Measurements from ENCODE around the gene RNF10.
A peak's percentile ranks its signal among the peaks of the same experiment; 100 is the strongest.

The RNF10 gene

GRCh38 chr12:120544691-120545090 is 10.5 kb downstream of the RNF10 start:
- H3K4me1 ChIP-seq (ENCODE audit: control insufficient read depth in 1 of 2, insufficient read depth in 2 of 2, low read length in 2 of 2) = peaks cover 6 to 48% of the 10 kb centered on the region in 2 donors

GRCh38 chr12:120546050-120546386 is 11.9 kb downstream of the RNF10 start:
- Histone ChIP-seq H3K4me3 (ENCODE audit: low read depth in 1 of 2, low read length in 2 of 2) (no peak overlapping the region), H3K36me3 (ENCODE audit: control insufficient read depth in 1 of 2, insufficient read depth in 2 of 2, low read length in 2 of 2) (peaks cover 25 to 35% of the 10 kb centered on the region in 2 donors), H3K27ac (ENCODE audit: low read length) (no peak overlapping the region), H3K4me1 (ENCODE audit: control insufficient read depth in 1 of 2, insufficient read depth in 2 of 2, low read length in 2 of 2) (peaks cover 5 to 34% of the 10 kb centered on the region in 2 donors), H3K27me3 (ENCODE audit: low read depth, low read length) (no peaks in the 10 kb centered on the region), H3K9me3 (ENCODE audit: control insufficient read depth in 1 of 2, low read length in 2 of 2) (no peaks in the 10 kb centered on the region)

More at GRCh38 chr12:120544691-120545090, 10.5 kb downstream of the RNF10 start:
- Histone ChIP-seq H3K27ac (ENCODE audit: low read length) (no peak overlapping the region), H3K36me3 (ENCODE audit: control insufficient read depth in 1 of 2, insufficient read depth in 2 of 2, low read length in 2 of 2) (peaks cover 25 to 35% of the 10 kb centered on the region in 2 donors), H3K4me3 (ENCODE audit: low read depth in 1 of 2, low read length in 2 of 2) (no peak overlapping the region), H3K9me3 (ENCODE audit: control insufficient read depth in 1 of 2, low read length in 2 of 2) (no peaks in the 10 kb centered on the region), H3K27me3 (ENCODE audit: low read depth, low read length) (no peaks in the 10 kb centered on the region)

- H3K27me3 ChIP-seq (ENCODE audit: low read depth, low read length) = no peaks in the 10 kb centered on the region
- no peaks in the 10 kb centered on the region for H3K4me1 ChIP-seq (ENCODE audit: control insufficient read depth in 1 of 2, insufficient read depth in 2 of 2, low read length in 2 of 2)
- H3K27ac ChIP-seq (ENCODE audit: low read length) = no peak overlapping the region
- no peak overlapping the region for H3K4me3 ChIP-seq (ENCODE audit: low read depth in 1 of 2, low read length in 2 of 2)
- peaks cover 30 to 49% of the 10 kb centered on the region in 2 donors for H3K36me3 ChIP-seq (ENCODE audit: control insufficient read depth in 1 of 2, insufficient read depth in 2 of 2, low read length in 2 of 2)
- no peaks in the 10 kb centered on the region for H3K9me3 ChIP-seq (ENCODE audit: control insufficient read depth in 1 of 2, low read length in 2 of 2)
Observed at GRCh38 chr12:120554678-120555077, 20.5 kb downstream of the RNF10 start.

GRCh38 chr12:120557589-120557988 is 23.4 kb downstream of the RNF10 start:
- Histone ChIP-seq H3K4me3 (ENCODE audit: low read depth in 1 of 2, low read length in 2 of 2) (no peak overlapping the region), H3K27ac (ENCODE audit: low read length) (no peak overlapping the region), H3K4me1 (ENCODE audit: control insufficient read depth in 1 of 2, insufficient read depth in 2 of 2, low read length in 2 of 2) (no peaks in the 10 kb centered on the region), H3K9me3 (ENCODE audit: control insufficient read depth in 1 of 2, low read length in 2 of 2) (no peaks in the 10 kb centered on the region), H3K27me3 (ENCODE audit: low read depth, low read length) (no peaks in the 10 kb centered on the region), H3K36me3 (ENCODE audit: control insufficient read depth in 1 of 2, insufficient read depth in 2 of 2, low read length in 2 of 2) (peaks cover 48 to 63% of the 10 kb centered on the region in 2 donors)

- Histone ChIP-seq H3K36me3 (ENCODE audit: control insufficient read depth in 1 of 2, insufficient read depth in 2 of 2, low read length in 2 of 2) (peaks cover 64 to 76% of the 10 kb centered on the region in 2 donors), H3K27me3 (ENCODE audit: low read depth, low read length) (no peaks in the 10 kb centered on the region), H3K4me1 (ENCODE audit: control insufficient read depth in 1 of 2, insufficient read depth in 2 of 2, low read length in 2 of 2) (peaks cover 0 to 15% of the 10 kb centered on the region in 2 donors), H3K4me3 (ENCODE audit: low read depth in 1 of 2, low read length in 2 of 2) (no peak overlapping the region), H3K27ac (ENCODE audit: low read length) (no peak overlapping the region), H3K9me3 (ENCODE audit: control insufficient read depth in 1 of 2, low read length in 2 of 2) (no peaks in the 10 kb centered on the region)
Observed at GRCh38 chr12:120562906-120563305, 28.8 kb downstream of the RNF10 start.

- Histone ChIP-seq H3K4me3 (ENCODE audit: low read depth in 1 of 2, low read length in 2 of 2) (no peak overlapping the region), H3K9me3 (ENCODE audit: control insufficient read depth in 1 of 2, low read length in 2 of 2) (no peaks in the 10 kb centered on the region), H3K36me3 (ENCODE audit: control insufficient read depth in 1 of 2, insufficient read depth in 2 of 2, low read length in 2 of 2) (peaks cover 61 to 77% of the 10 kb centered on the region in 2 donors), H3K27ac (ENCODE audit: low read length) (no peak overlapping the region), H3K27me3 (ENCODE audit: low read depth, low read length) (no peaks in the 10 kb centered on the region), H3K4me1 (ENCODE audit: control insufficient read depth in 1 of 2, insufficient read depth in 2 of 2, low read length in 2 of 2) (peaks cover 0 to 15% of the 10 kb centered on the region in 2 donors)
Observed at GRCh38 chr12:120563495-120563894, 29.3 kb downstream of the RNF10 start.

- no peaks in the 10 kb centered on the region for H3K4me1 ChIP-seq (ENCODE audit: control insufficient read depth in 1 of 2, insufficient read depth in 2 of 2, low read length in 2 of 2)
- H3K9me3 ChIP-seq (ENCODE audit: control insufficient read depth in 1 of 2, low read length in 2 of 2) = no peaks in the 10 kb centered on the region
- H3K36me3 ChIP-seq (ENCODE audit: control insufficient read depth in 1 of 2, insufficient read depth in 2 of 2, low read length in 2 of 2) = peaks cover 56 to 92% of the 10 kb centered on the region in 2 donors
- no peak overlapping the region for H3K4me3 ChIP-seq (ENCODE audit: low read depth in 1 of 2, low read length in 2 of 2)
- H3K27ac ChIP-seq (ENCODE audit: low read length) = no peak overlapping the region
- H3K27me3 ChIP-seq (ENCODE audit: low read depth, low read length) = no peaks in the 10 kb centered on the region
Observed at GRCh38 chr12:120571299-120571698, 37.1 kb downstream of the RNF10 start.

- H3K36me3 ChIP-seq (ENCODE audit: control insufficient read depth in 1 of 2, insufficient read depth in 2 of 2, low read length in 2 of 2) = peaks cover 66 to 95% of the 10 kb centered on the region in 2 donors
- H3K27me3 ChIP-seq (ENCODE audit: low read depth, low read length) = no peaks in the 10 kb centered on the region
- H3K4me1 ChIP-seq (ENCODE audit: control insufficient read depth in 1 of 2, insufficient read depth in 2 of 2, low read length in 2 of 2) = no peaks in the 10 kb centered on the region
- H3K9me3 ChIP-seq (ENCODE audit: control insufficient read depth in 1 of 2, low read length in 2 of 2) = no peaks in the 10 kb centered on the region
- H3K27ac ChIP-seq (ENCODE audit: low read length) = no peak overlapping the region
- H3K4me3 ChIP-seq (ENCODE audit: low read depth in 1 of 2, low read length in 2 of 2) = no peak overlapping the region
Observed at GRCh38 chr12:120573560-120573959, 39.4 kb downstream of the RNF10 start.

- Histone ChIP-seq H3K27me3 (ENCODE audit: low read depth, low read length) (no peaks in the 10 kb centered on the region), H3K36me3 (ENCODE audit: control insufficient read depth in 1 of 2, insufficient read depth in 2 of 2, low read length in 2 of 2) (peaks cover 70 to 95% of the 10 kb centered on the region in 2 donors), H3K27ac (ENCODE audit: low read length) (no peak overlapping the region), H3K9me3 (ENCODE audit: control insufficient read depth in 1 of 2, low read length in 2 of 2) (no peaks in the 10 kb centered on the region), H3K4me1 (ENCODE audit: control insufficient read depth in 1 of 2, insufficient read depth in 2 of 2, low read length in 2 of 2) (no peaks in the 10 kb centered on the region), H3K4me3 (ENCODE audit: low read depth in 1 of 2, low read length in 2 of 2) (no peak overlapping the region)
Observed at GRCh38 chr12:120574106-120574505, 40.0 kb downstream of the RNF10 start.

- H3K4me3 ChIP-seq (ENCODE audit: low read depth in 1 of 2, low read length in 2 of 2) = no peak overlapping the region
- peaks cover 12 to 27% of the 10 kb centered on the region in 2 donors for H3K4me1 ChIP-seq (ENCODE audit: control insufficient read depth in 1 of 2, insufficient read depth in 2 of 2, low read length in 2 of 2)
- no peaks in the 10 kb centered on the region for H3K9me3 ChIP-seq (ENCODE audit: control insufficient read depth in 1 of 2, low read length in 2 of 2)
- peaks cover 42 to 56% of the 10 kb centered on the region in 2 donors for H3K36me3 ChIP-seq (ENCODE audit: control insufficient read depth in 1 of 2, insufficient read depth in 2 of 2, low read length in 2 of 2)
- no peak overlapping the region for H3K27ac ChIP-seq (ENCODE audit: low read length)
- no peaks in the 10 kb centered on the region for H3K27me3 ChIP-seq (ENCODE audit: low read depth, low read length)
Observed at GRCh38 chr12:120579179-120579578, 45.0 kb downstream of the RNF10 start.

- peak within 1 kb of the TSS; percentile 64 for H3K27ac ChIP-seq (ENCODE audit: low read length)
- no peaks in the 10 kb centered on the region for H3K27me3 ChIP-seq (ENCODE audit: low read depth, low read length)
- H3K4me3 ChIP-seq (ENCODE audit: low read depth in 1 of 2, low read length in 2 of 2) = peak within 1 kb of the TSS; percentile 94 to 99
Observed at GRCh38 chr12:120580787-120581723, 46.9 kb downstream of the RNF10 start, which contains the start of gene POP5. TSS of gene POP5 (minus strand) at chr12:120581402. CDS start at chr12:120581362, 40 bp downstream.

More at GRCh38 chr12:120580787-120581723, 46.9 kb downstream of the RNF10 start, which contains the start of gene POP5:
- Histone ChIP-seq H3K9me3 (ENCODE audit: control insufficient read depth in 1 of 2, low read length in 2 of 2) (no peaks in the 10 kb centered on the region), H3K36me3 (ENCODE audit: control insufficient read depth in 1 of 2, insufficient read depth in 2 of 2, low read length in 2 of 2) (peaks cover 30 to 38% of the 10 kb centered on the region in 2 donors), H3K4me1 (ENCODE audit: control insufficient read depth in 1 of 2, insufficient read depth in 2 of 2, low read length in 2 of 2) (peaks cover 12 to 31% of the 10 kb centered on the region in 2 donors)

Data from muscle layer of duodenum (tissue), 2 donors.